ENCODE results near the gene MAN2A1. TPM values are rescaled to one million over a fixed set of nuclear protein-coding genes. Genes with fewer than 3 reads are reported as not detected.

Gene MAN2A1
- total and polyA plus RNA-seq, 7 experiments from 2014 or later: 24.9 to 107 (median 56.4) TPM

DNA sequence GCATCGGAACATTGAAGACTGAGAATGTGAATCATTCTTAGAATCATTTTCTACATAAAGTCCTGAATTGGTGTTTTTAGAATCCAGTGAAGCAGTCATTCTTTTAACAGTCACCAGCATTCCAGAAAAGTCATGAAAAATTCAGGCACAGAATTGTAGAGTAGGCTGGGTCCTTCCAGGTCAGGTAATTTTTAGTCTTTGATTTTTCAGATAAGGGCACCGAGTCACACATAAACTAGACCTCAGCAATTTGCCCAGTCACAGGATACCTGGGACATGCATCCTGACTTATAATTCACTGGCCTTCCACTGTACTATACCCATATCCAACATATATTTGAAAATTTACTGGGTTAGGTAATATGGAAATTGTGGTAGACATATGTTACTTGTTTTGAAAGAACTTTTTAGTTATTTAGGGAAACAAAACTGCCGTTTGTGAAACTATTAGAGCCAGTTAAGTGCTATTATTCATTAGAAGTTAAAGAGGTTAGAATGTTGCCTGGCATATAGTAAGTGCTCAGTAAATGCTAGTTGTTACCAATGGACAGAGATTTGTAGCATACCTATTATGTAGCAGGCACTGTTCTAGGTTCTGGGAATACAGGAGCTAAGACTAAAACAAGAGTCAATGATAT is 10.9 kb downstream of the MAN2A1 start:
- Histone ChIP-seq H3K9me3 (ENCODE audit: control insufficient read depth in 2 of 3, low read length in 3 of 3) (no peaks in the 10 kb centered on the region), H3K4me3 (ENCODE audit: low read length) (no peak overlapping the region), H3K36me3 (ENCODE audit: control insufficient read depth in 2 of 3, insufficient read depth in 3 of 3, low read length in 3 of 3) (no peaks in the 10 kb centered on the region), H3K27ac (ENCODE audit: low read depth, low read length) (no peak overlapping the region), H3K27me3 (ENCODE audit: control insufficient read depth in 2 of 2, insufficient read depth in 2 of 2, low read length in 2 of 2) (no peaks in the 10 kb centered on the region), H3K4me1 (ENCODE audit: control insufficient read depth in 2 of 2, insufficient read depth in 2 of 2, low read length in 2 of 2) (peaks cover 44 to 52% of the 10 kb centered on the region in 2 donors)
- DNase-seq (no peak), ATAC-seq (no peak)
- intact Hi-C loops (cut with micrococcal nuclease): loop anchor here in 1 of 2 donors (1.0 kb wide), 1 partner anchor 9 kb away; no protein-coding TSS in a partner anchor
- Mint-ChIP-seq H3K27ac (peak overlapping the region in 2 of 9 donors; percentile 12 to 50), H3K27me3 (no peaks in the 10 kb centered on the region), H3K4me1 (peaks cover 40 to 98% (median 96%) of the 10 kb centered on the region in 7 donors), H3K9me3 (no peaks in the 10 kb centered on the region), H3K36me3 (peaks cover 6 to 54% (median 33%) of the 10 kb centered on the region in 5 donors), H3K4me3 (peak overlapping the region in 8 of 10 donors; percentile 23 to 89 (median 45))
- ChIA-PET CTCF (interaction anchor here (1.5 kb wide), 1 partner anchor 8 kb away, joined by 5 read pairs; no protein-coding TSS in a partner anchor), POLR2A (no interaction called here)

DNA sequence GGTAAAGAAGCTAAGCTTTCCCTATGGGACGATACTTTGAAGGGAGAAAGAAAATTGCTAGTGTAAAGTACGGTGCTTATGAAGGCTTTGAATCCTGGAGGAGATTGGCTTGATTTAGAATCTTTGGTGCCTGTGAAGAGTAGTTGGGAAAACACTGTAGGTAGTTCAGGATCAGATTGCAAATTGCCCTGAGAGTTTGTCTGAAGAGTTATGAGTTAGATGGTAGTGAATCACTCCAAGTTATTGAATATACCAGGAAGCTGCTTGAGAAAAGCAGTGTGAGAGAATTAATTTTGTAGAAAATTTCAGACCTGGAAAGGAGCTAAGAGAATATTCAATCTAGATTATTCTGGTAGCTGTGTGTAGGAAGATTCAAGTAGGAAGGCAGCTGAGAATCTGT is 11.5 kb downstream of the MAN2A1 start:
- Histone ChIP-seq H3K27me3 (ENCODE audit: control insufficient read depth in 2 of 2, insufficient read depth in 2 of 2, low read length in 2 of 2) (no peaks in the 10 kb centered on the region), H3K9me3 (ENCODE audit: control insufficient read depth in 2 of 3, low read length in 3 of 3) (no peaks in the 10 kb centered on the region), H3K27ac (ENCODE audit: low read depth, low read length) (no peak overlapping the region), H3K4me3 (ENCODE audit: low read length) (no peak overlapping the region), H3K36me3 (ENCODE audit: control insufficient read depth in 2 of 3, insufficient read depth in 3 of 3, low read length in 3 of 3) (no peaks in the 10 kb centered on the region), H3K4me1 (ENCODE audit: control insufficient read depth in 2 of 2, insufficient read depth in 2 of 2, low read length in 2 of 2) (peaks cover 38 to 52% of the 10 kb centered on the region in 2 donors)
- Mint-ChIP-seq H3K4me1 (peaks cover 38 to 98% (median 95%) of the 10 kb centered on the region in 7 donors), H3K4me3 (peak overlapping the region in 6 of 10 donors; percentile 33 to 89 (median 57)), H3K36me3 (peaks cover 6 to 51% (median 34%) of the 10 kb centered on the region in 5 donors), H3K27me3 (no peaks in the 10 kb centered on the region), H3K27ac (peak overlapping the region in 3 of 9 donors; percentile 12 to 57 (median 44)), H3K9me3 (no peaks in the 10 kb centered on the region)
- ChIA-PET POLR2A (interaction anchor here (0.7 to 1.0 kb wide), 2 partner anchors 10 to 220 kb away, joined by 3 read pairs; no protein-coding TSS in a partner anchor), CTCF (interaction anchor here (1.5 kb wide), 1 partner anchor 8 kb away, joined by 5 read pairs; no protein-coding TSS in a partner anchor)
- DNase-seq (no peak), ATAC-seq (no peak)
- intact Hi-C loops (cut with micrococcal nuclease): no loop called here

DNA sequence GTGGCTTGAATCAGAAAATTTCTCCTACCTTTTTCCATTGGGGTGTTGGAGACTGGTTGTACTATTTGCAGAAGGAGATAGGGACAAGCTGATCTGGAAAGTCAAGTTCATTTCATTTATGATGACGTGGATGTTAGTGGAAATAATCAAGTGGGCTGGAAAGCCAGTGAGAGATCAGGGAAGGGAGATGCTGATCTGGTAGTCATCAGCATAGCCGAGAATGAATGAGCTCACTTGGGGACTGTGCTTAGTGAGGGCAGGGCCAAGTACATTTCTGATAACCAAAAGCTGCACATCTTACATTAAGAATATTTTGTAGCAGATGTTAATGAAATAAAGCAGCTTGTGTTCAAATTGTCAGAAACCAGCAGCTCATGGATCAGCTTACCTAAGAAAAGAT is 12.1 kb downstream of the MAN2A1 start:
- ChIA-PET POLR2A (interaction anchor here (0.7 to 1.0 kb wide), 2 partner anchors 11 to 219 kb away, joined by 3 read pairs; no protein-coding TSS in a partner anchor), CTCF (interaction anchor here (1.5 kb wide), 1 partner anchor 9 kb away, joined by 5 read pairs; no protein-coding TSS in a partner anchor)
- Mint-ChIP-seq H3K27ac (peak overlapping the region in 4 of 9 donors; percentile 43 to 57 (median 48)), H3K4me3 (peak overlapping the region in 8 of 10 donors; percentile 2 to 89 (median 46)), H3K27me3 (no peaks in the 10 kb centered on the region), H3K4me1 (peaks cover 33 to 98% (median 95%) of the 10 kb centered on the region in 7 donors), H3K9me3 (no peaks in the 10 kb centered on the region), H3K36me3 (peaks cover 6 to 46% (median 30%) of the 10 kb centered on the region in 5 donors)
- intact Hi-C loops (cut with micrococcal nuclease): no loop called here
- Histone ChIP-seq H3K4me3 (ENCODE audit: low read length) (no peak overlapping the region), H3K36me3 (ENCODE audit: control insufficient read depth in 2 of 3, insufficient read depth in 3 of 3, low read length in 3 of 3) (no peaks in the 10 kb centered on the region), H3K27me3 (ENCODE audit: control insufficient read depth in 2 of 2, insufficient read depth in 2 of 2, low read length in 2 of 2) (no peaks in the 10 kb centered on the region), H3K9me3 (ENCODE audit: control insufficient read depth in 2 of 3, low read length in 3 of 3) (no peaks in the 10 kb centered on the region), H3K4me1 (ENCODE audit: control insufficient read depth in 2 of 2, insufficient read depth in 2 of 2, low read length in 2 of 2) (peaks cover 33 to 51% of the 10 kb centered on the region in 2 donors), H3K27ac (ENCODE audit: low read depth, low read length) (no peak overlapping the region)
- no peak for DNase-seq
- no peak for ATAC-seq

DNA sequence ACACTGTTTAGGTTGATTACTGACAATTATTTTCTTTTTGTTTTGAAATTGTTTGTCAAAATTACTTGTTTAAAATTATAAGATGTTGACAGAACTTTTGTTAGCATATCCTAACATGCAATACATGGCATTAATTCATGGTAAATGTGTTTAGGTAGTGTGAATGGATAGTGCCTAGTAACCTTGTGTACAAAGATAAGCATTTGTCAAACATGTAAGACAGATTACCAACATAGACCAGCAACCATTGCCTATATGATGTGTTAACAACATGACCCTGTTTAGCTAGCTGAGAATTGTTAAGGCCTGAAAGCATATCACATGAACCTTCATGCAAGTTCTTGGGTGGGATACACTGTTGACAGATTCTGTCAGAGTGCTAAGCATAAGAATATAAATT is 13.4 kb downstream of the MAN2A1 start:
- no peak for ATAC-seq
- Histone ChIP-seq H3K4me3 (ENCODE audit: low read length) (no peak overlapping the region), H3K27ac (ENCODE audit: low read depth, low read length) (no peak overlapping the region), H3K4me1 (ENCODE audit: control insufficient read depth in 2 of 2, insufficient read depth in 2 of 2, low read length in 2 of 2) (peaks cover 20 to 41% of the 10 kb centered on the region in 2 donors), H3K9me3 (ENCODE audit: control insufficient read depth in 2 of 3, low read length in 3 of 3) (no peaks in the 10 kb centered on the region), H3K36me3 (ENCODE audit: control insufficient read depth in 2 of 3, insufficient read depth in 3 of 3, low read length in 3 of 3) (no peaks in the 10 kb centered on the region), H3K27me3 (ENCODE audit: control insufficient read depth in 2 of 2, insufficient read depth in 2 of 2, low read length in 2 of 2) (no peaks in the 10 kb centered on the region)
- H3K27ac Mint-ChIP-seq: peak overlapping the region in 1 of 9 donors; percentile 43
- H3K9me3 Mint-ChIP-seq: no peaks in the 10 kb centered on the region
- ChIA-PET CTCF (interaction anchor here (0.9 kb wide), 1 partner anchor 10 kb away, joined by 3 read pairs; no protein-coding TSS in a partner anchor), POLR2A (no interaction called here)
- H3K4me1 Mint-ChIP-seq: peaks cover 31 to 98% (median 95%) of the 10 kb centered on the region in 7 donors
- peak overlapping the region in 2 of 10 donors; percentile 19 to 89 for H3K4me3 Mint-ChIP-seq
- DNase-seq: no peak
- peaks cover 6 to 51% (median 34%) of the 10 kb centered on the region in 5 donors for H3K36me3 Mint-ChIP-seq
- no peaks in the 10 kb centered on the region for H3K27me3 Mint-ChIP-seq
- intact Hi-C loops (cut with micrococcal nuclease): loop anchor here in 1 of 2 donors (1.0 kb wide), 1 partner anchor 8 kb away; no protein-coding TSS in a partner anchor

DNA sequence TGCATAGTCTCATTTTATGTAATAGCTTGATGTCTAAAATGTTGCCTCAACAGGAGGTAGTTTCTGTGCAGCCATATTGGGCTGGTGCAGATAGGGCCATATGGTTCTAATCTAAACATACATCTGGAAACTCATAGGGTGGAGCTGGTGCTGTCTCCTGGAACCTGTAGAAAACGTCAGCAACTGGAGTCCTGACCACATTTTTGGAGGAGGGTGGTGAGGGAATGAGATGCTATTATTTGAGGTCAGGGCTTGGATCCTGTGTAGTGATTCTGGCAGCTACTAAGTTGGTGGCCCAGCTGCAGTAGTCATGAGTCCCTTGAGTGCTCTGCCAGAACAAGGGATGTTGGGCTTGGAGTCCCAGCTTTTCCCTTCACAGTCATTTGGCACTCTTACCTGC is 14.1 kb downstream of the MAN2A1 start:
- POLR2A ChIA-PET: no interaction called here
- H3K4me3 ChIP-seq (ENCODE audit: low read length): no peak overlapping the region
- H3K9me3 ChIP-seq (ENCODE audit: control insufficient read depth in 2 of 3, low read length in 3 of 3): no peaks in the 10 kb centered on the region
- CTCF ChIA-PET: interaction anchor here (0.9 kb wide), 1 partner anchor 10 kb away, joined by 3 read pairs; no protein-coding TSS in a partner anchor
- no peak overlapping the region for H3K27ac ChIP-seq (ENCODE audit: low read depth, low read length)
- Mint-ChIP-seq H3K9me3 (no peaks in the 10 kb centered on the region), H3K36me3 (peaks cover 4 to 51% (median 32%) of the 10 kb centered on the region in 5 donors), H3K27me3 (no peaks in the 10 kb centered on the region), H3K4me1 (peaks cover 31 to 98% (median 95%) of the 10 kb centered on the region in 7 donors), H3K4me3 (peak overlapping the region in 3 of 10 donors; percentile 2 to 34 (median 13)), H3K27ac (no peak overlapping the region)
- intact Hi-C loops (cut with micrococcal nuclease): loop anchor here in 1 of 2 donors (1.0 kb wide), 1 partner anchor 9 kb away; no protein-coding TSS in a partner anchor
- no peaks in the 10 kb centered on the region for H3K27me3 ChIP-seq (ENCODE audit: control insufficient read depth in 2 of 2, insufficient read depth in 2 of 2, low read length in 2 of 2)
- H3K4me1 ChIP-seq (ENCODE audit: control insufficient read depth in 2 of 2, insufficient read depth in 2 of 2, low read length in 2 of 2): peaks cover 17 to 44% of the 10 kb centered on the region in 2 donors
- no peaks in the 10 kb centered on the region for H3K36me3 ChIP-seq (ENCODE audit: control insufficient read depth in 2 of 3, insufficient read depth in 3 of 3, low read length in 3 of 3)
- ATAC-seq (no peak), DNase-seq (no peak)

DNA sequence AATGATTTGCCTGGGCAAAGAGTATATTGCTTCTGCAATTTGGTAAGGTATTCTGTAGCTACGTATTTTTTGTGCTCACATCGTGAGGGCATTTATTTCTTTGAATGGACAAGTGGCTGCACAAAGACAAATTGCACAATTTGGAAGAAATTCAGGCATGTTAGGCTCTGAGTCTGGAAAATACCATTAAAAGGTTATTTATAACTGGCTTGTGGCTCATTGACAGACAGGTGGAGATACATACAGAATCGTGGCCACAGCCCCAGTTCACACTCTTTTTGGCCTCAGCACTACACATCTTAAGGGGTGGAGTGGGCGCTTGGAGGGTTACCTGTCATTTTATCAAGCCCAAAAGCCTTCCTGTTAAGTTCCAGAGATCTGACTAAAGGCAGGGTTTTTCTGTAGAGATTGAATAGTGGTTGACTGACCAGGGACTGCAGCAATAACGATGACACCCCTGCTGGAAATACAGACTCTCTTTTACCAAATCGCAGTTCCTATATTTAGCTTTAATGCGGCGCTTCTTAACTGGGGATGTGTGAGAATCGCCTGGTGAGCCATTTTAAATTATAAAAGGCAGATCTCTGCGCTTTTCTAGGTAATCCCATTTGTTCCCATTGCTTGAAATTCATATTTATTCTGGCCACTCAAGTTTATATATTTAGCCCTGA is 14.7 kb downstream of the MAN2A1 start:
- H3K9me3 Mint-ChIP-seq: no peaks in the 10 kb centered on the region
- H3K27ac ChIP-seq (ENCODE audit: low read depth, low read length): no peak overlapping the region
- H3K4me1 ChIP-seq (ENCODE audit: control insufficient read depth in 2 of 2, insufficient read depth in 2 of 2, low read length in 2 of 2): peaks cover 17 to 45% of the 10 kb centered on the region in 2 donors
- DNase-seq (no peak), ATAC-seq (no peak)
- H3K27ac Mint-ChIP-seq: no peak overlapping the region
- H3K4me3 Mint-ChIP-seq: peak overlapping the region in 5 of 10 donors; percentile 2 to 56 (median 32)
- intact Hi-C loops (cut with micrococcal nuclease): no loop called here
- H3K36me3 Mint-ChIP-seq: peaks cover 0 to 46% (median 28%) of the 10 kb centered on the region in 5 donors
- ChIA-PET CTCF (no interaction called here), POLR2A (no interaction called here)
- H3K27me3 ChIP-seq (ENCODE audit: control insufficient read depth in 2 of 2, insufficient read depth in 2 of 2, low read length in 2 of 2): no peaks in the 10 kb centered on the region
- peaks cover 29 to 98% (median 95%) of the 10 kb centered on the region in 7 donors for H3K4me1 Mint-ChIP-seq
- no peaks in the 10 kb centered on the region for H3K9me3 ChIP-seq (ENCODE audit: control insufficient read depth in 2 of 3, low read length in 3 of 3)
- no peaks in the 10 kb centered on the region for H3K27me3 Mint-ChIP-seq
- H3K4me3 ChIP-seq (ENCODE audit: low read length): no peak overlapping the region
- no peaks in the 10 kb centered on the region for H3K36me3 ChIP-seq (ENCODE audit: control insufficient read depth in 2 of 3, insufficient read depth in 3 of 3, low read length in 3 of 3)

Data from naive thymus-derived CD4-positive, alpha-beta T cell (primary cell).